HS-5 (cell line): ENCODE measurements around the gene DCD.

Experiments used
- DNase-seq: peaks from one replicate; pipeline ENCODE4 v3.0.0-alpha.2; 2012; ENCODE audit warnings: low read depth

DCD gene

GRCh38 chr12:54606556-54606955 is 41.6 kb downstream of the DCD start:
- DNase-seq = no peak

GRCh38 chr12:54605138-54605970 is 42.8 kb downstream of the DCD start:
- DNase-seq = no peak

GRCh38 chr12:54604436-54604835 is 43.7 kb downstream of the DCD start:
- DNase-seq = no peak

GRCh38 chr12:54603872-54604271 is 44.3 kb downstream of the DCD start:
- DNase-seq = no peak

GRCh38 chr12:54603173-54603814 is 44.9 kb downstream of the DCD start:
- peak; percentile 55 for DNase-seq

- DNase-seq = no peak
Measured at GRCh38 chr12:54602661-54603060, 45.5 kb downstream of the DCD start.

GRCh38 chr12:54601841-54602240 is 46.3 kb downstream of the DCD start:
- DNase-seq = no peak

- no peak for DNase-seq
Measured at GRCh38 chr12:54598970-54599369, 49.2 kb downstream of the DCD start.

GRCh38 chr12:54596526-54596946 is 51.6 kb downstream of the DCD start:
- no peak for DNase-seq

GRCh38 chr12:54595471-54595870 is 52.7 kb downstream of the DCD start:
- no peak for DNase-seq
